Neuronal stem cell (in vitro differentiated cells): Measurements from ENCODE around the gene OR2V1.
"Not testable (repeated sequence)": the region's sequence is repeated elsewhere in the genome, so short reads cannot be mapped to it uniquely, and the experiment has no call there.

Experiments
- DNase-seq: peaks from one replicate; pipeline ENCODE4 v3.0.0-alpha.2; 2013; ENCODE audit warnings: low spot score
- H2AFZ ChIP-seq: one replicate; pipeline ENCODE4 v1.6.1; 2013; ENCODE audit warnings: mild to moderate bottlenecking, low read length, inconsistent platforms
- H2AK5ac ChIP-seq: 2 replicates; pipeline ENCODE4 v1.6.1; 2013; ENCODE audit warnings: low read depth, mild to moderate bottlenecking, inconsistent platforms, low read length, moderate library complexity, mixed read lengths
- H2BK120ac ChIP-seq: 2 replicates; pipeline ENCODE4 v1.6.1; 2013; ENCODE audit warnings: low read depth, mild to moderate bottlenecking, inconsistent platforms, low read length, moderate library complexity, mixed read lengths
- H2BK12ac ChIP-seq: one replicate; pipeline ENCODE4 v1.6.1; 2013; ENCODE audit warnings: low read length, inconsistent platforms
- H2BK15ac ChIP-seq: 2 replicates; pipeline ENCODE4 v1.6.1; 2013; ENCODE audit warnings: mild to moderate bottlenecking, low read length, inconsistent platforms, mixed read lengths
- H2BK5ac ChIP-seq: one replicate; pipeline ENCODE4 v1.6.1; 2013; ENCODE audit warnings: inconsistent platforms, mild to moderate bottlenecking, low read length, moderate library complexity
- H3K14ac ChIP-seq: one replicate; pipeline ENCODE4 v1.6.1; 2013; ENCODE audit warnings: low read length, inconsistent platforms
- H3K18ac ChIP-seq: 2 replicates; pipeline ENCODE4 v1.6.1; 2013; ENCODE audit warnings: low read length, inconsistent platforms
- H3K23ac ChIP-seq: 2 replicates; pipeline ENCODE4 v1.6.1; 2013; ENCODE audit warnings: low read depth, mild to moderate bottlenecking, mixed read lengths, low read length, inconsistent platforms; ENCODE audit not compliant: poor library complexity
- H3K27ac ChIP-seq: replicated peaks from 3 replicates; pipeline ENCODE4 v1.5.1; 2013; ENCODE audit warnings: low read length, inconsistent platforms
- H3K27me3 ChIP-seq, 3 experiments: 2 replicates each; pipeline ENCODE4 v1.6.1; 2013; ENCODE audit warnings: low read length in 3 of 3, mild to moderate bottlenecking in 2 of 3, inconsistent platforms in 1 of 3, low read depth in 1 of 3, mixed read lengths in 1 of 3, moderate library complexity in 1 of 3; ENCODE audit not compliant: control insufficient read depth in 3 of 3, insufficient read depth in 3 of 3
- H3K36me3 ChIP-seq, 2 donors: replicated peaks in 1 of 2; 2 replicates each; pipeline ENCODE4 v1.6.1; 2013; ENCODE audit warnings: low read length in 2 of 2; ENCODE audit not compliant: control insufficient read depth in 2 of 2, insufficient read depth in 2 of 2
- H3K4ac ChIP-seq: 2 replicates; pipeline ENCODE4 v1.6.1; 2013; ENCODE audit warnings: inconsistent platforms, mild to moderate bottlenecking, low read length, moderate library complexity
- H3K4me1 ChIP-seq, 2 donors: 1 replicate in 1 of 2; 2 replicates in 1 of 2; pipeline ENCODE4 v1.6.1; 2013; ENCODE audit warnings: low read length in 2 of 2, low read depth in 1 of 2; ENCODE audit not compliant: control insufficient read depth in 2 of 2, insufficient read depth in 1 of 2
- H3K4me2 ChIP-seq: one replicate; pipeline ENCODE4 v1.6.1; 2013; ENCODE audit warnings: mild to moderate bottlenecking, low read length, inconsistent platforms; ENCODE audit not compliant: insufficient read depth, poor library complexity, severe bottlenecking
- H3K4me3 ChIP-seq, 2 donors: 2 replicates each; pipeline ENCODE4 v1.5.1; 2013; ENCODE audit warnings: low read length in 2 of 2, mild to moderate bottlenecking in 2 of 2, inconsistent platforms in 1 of 2, moderate library complexity in 1 of 2
- H3K79me1 ChIP-seq: one replicate; pipeline ENCODE4 v1.6.1; 2013; ENCODE audit warnings: low read depth, mild to moderate bottlenecking, inconsistent platforms, low read length, moderate library complexity
- H3K9ac ChIP-seq: one replicate; pipeline ENCODE4 v1.6.1; 2013; ENCODE audit warnings: mild to moderate bottlenecking, low read depth, low read length, inconsistent platforms; ENCODE audit not compliant: poor library complexity
- H3K9me3 ChIP-seq, 2 donors: replicated peaks in 1 of 2; 2 replicates each; pipeline versions ENCODE3 to v1.6.1; 2013; ENCODE audit warnings: low read length in 2 of 2, mild to moderate bottlenecking in 2 of 2, inconsistent platforms in 1 of 2, low read depth in 1 of 2, mixed read lengths in 1 of 2, moderate library complexity in 1 of 2; ENCODE audit not compliant: control insufficient read depth in 2 of 2, insufficient read depth in 1 of 2
- H4K8ac ChIP-seq: one replicate; pipeline ENCODE4 v1.6.1; 2013; ENCODE audit warnings: low read depth, mild to moderate bottlenecking, inconsistent platforms, low read length, moderate library complexity
- H4K91ac ChIP-seq: one replicate; pipeline ENCODE4 v1.6.1; 2013; ENCODE audit warnings: low read length, low read depth, mild to moderate bottlenecking, inconsistent platforms; ENCODE audit not compliant: poor library complexity
- WGBS, 2 donors: extraction: QIAGEN DNeasy Blood & Tissue Kit; methylation state at CpG; one replicate each; pipeline ENCODE4 v1.1.7; 2013; ENCODE audit warnings: missing lambda C conversion rate in 2 of 2, mixed read lengths in 1 of 2; ENCODE audit not compliant: insufficient read length in 2 of 2, insufficient replicate concordance in 1 of 2; ENCODE audit errors: extremely low coverage in 2 of 2; 5-methylcytosine and 5-hydroxymethylcytosine counted together

The OR2V1 gene

DNA sequence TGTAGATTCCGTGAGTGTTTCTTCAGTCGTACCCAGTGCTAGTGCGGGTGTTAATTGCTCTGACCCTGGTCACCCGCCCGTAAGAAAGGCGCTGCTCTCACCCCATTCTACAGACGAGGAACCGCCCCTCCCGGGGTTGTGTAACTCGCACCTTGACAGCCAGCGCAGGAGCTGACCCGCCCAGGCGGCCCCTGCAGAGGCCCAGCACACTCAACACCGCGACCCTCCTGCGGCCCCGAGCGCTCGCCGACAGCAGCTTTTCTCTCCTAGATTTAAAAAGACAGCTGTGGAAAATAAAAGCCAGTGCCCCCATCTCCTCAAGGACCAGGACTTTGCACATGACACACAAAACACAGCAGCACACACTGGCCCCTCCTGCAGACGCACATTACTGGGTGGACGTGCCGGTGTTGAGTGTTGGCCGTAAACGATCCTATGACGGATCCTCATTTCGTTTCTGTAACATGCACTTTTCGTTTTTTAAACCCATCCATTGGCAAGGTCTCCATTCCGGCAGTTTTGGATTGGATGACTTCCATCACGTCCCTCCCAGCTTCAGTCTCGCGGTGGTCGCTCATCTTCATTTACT is 39.4 kb upstream of the OR2V1 start:
- Histone ChIP-seq H3K4me3 (peak overlapping the region; percentile 32 to 89), H2BK15ac (no peak overlapping the region), H3K9ac (peak overlapping the region; percentile 85), H3K27me3 (peaks cover 2 to 63% (median 47%) of the 10 kb centered on the region in 3 experiments), H3K14ac (no peak overlapping the region), H2BK120ac (no peak overlapping the region), H3K18ac (no peak overlapping the region), H2BK5ac (no peak overlapping the region), H2BK12ac (no peak overlapping the region), H3K27ac (no peak overlapping the region), H3K36me3 (no peaks in the 10 kb centered on the region), H4K8ac (no peak overlapping the region), H2AFZ (peak overlapping the region; percentile 58), H2AK5ac (no peak overlapping the region), H3K9me3 (peaks cover 0 to 2% of the 10 kb centered on the region in 2 donors), H3K79me1 (no peaks in the 10 kb centered on the region), H3K4me1 (peaks cover 9 to 10% of the 10 kb centered on the region in 2 donors), H3K23ac (no peak overlapping the region), H3K4me2 (peak overlapping the region; percentile 85), H3K4ac (no peak overlapping the region), H4K91ac (no peak overlapping the region)
- WGBS, 2 donors: no CpG with 5 or more reads among the region's 33 CpGs
- DNase-seq: no peak

- not testable (repeated sequence) for H3K79me1 ChIP-seq, H4K8ac ChIP-seq, H2BK5ac ChIP-seq, H3K4ac ChIP-seq, H2BK120ac ChIP-seq, H3K36me3 ChIP-seq, H3K4me1 ChIP-seq, H2BK15ac ChIP-seq, H3K9me3 ChIP-seq, H4K91ac ChIP-seq, H3K27ac ChIP-seq
- H2BK12ac ChIP-seq: peak overlapping the region; percentile 17
- H3K14ac ChIP-seq: peak overlapping the region; percentile 9
- DNase-seq: peak; percentile 67
- peak overlapping the region; percentile 47 for H2AK5ac ChIP-seq
- no CpG with 5 or more reads among the region's 50 CpGs for WGBS, 2 donors
- H3K4me2 ChIP-seq: peak overlapping the region; percentile 85
- peak overlapping the region; percentile 58 for H2AFZ ChIP-seq
- peak overlapping the region; percentile 32 to 89 for H3K4me3 ChIP-seq
- peaks cover 2 to 63% (median 47%) of the 10 kb centered on the region in 3 experiments for H3K27me3 ChIP-seq
- peak overlapping the region; percentile 85 for H3K9ac ChIP-seq
- H3K23ac ChIP-seq: peak overlapping the region; percentile 80
- H3K18ac ChIP-seq: peak overlapping the region; percentile 83
Observed at GRCh38 chr5:181169459-181170236, 38.7 kb upstream of the OR2V1 start.

DNA sequence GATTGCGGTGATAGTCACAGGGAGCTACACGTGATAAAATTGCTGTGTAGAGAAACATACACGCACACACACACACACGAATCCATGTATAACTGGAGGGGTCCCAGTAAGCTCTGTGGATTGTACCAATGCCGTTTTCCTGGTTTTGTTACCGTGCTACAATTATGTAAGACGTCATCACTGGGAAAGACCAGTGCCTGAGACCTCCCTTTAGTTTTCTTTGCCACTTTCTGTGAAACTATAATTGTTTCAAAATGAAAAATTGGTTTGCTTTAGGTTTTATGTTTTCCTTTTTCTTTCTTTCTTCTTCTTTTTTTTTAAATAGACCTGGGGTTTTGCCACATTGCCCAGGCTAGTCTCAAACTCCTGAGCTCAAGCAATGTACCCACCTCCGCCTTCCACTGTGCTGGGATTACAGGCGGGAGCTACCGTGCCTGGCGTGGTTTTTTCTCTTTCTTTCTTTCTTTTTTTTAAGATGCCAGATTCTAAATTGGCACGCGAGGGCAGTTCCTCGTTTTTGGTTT is 37.7 kb upstream of the OR2V1 start:
- H3K27ac ChIP-seq: no peak overlapping the region
- no peak overlapping the region for H2BK120ac ChIP-seq
- peaks cover 0 to 2% of the 10 kb centered on the region in 2 donors for H3K9me3 ChIP-seq
- no peak overlapping the region for H3K4ac ChIP-seq
- no peak for DNase-seq
- no peak overlapping the region for H2AK5ac ChIP-seq
- no peak overlapping the region for H2BK12ac ChIP-seq
- H2BK5ac ChIP-seq: no peak overlapping the region
- H2AFZ ChIP-seq: no peak overlapping the region
- H3K14ac ChIP-seq: no peak overlapping the region
- no peak overlapping the region for H3K9ac ChIP-seq
- no peaks in the 10 kb centered on the region for H3K79me1 ChIP-seq
- WGBS, 2 donors: no CpG with 5 or more reads among the region's 14 CpGs
- peak overlapping the region in 1 of 2 donors; percentile 52 for H3K4me3 ChIP-seq
- no peak overlapping the region for H3K23ac ChIP-seq
- no peaks in the 10 kb centered on the region for H3K36me3 ChIP-seq
- peak overlapping the region; percentile 26 for H3K4me2 ChIP-seq
- H3K18ac ChIP-seq: no peak overlapping the region
- H3K4me1 ChIP-seq: peaks cover 8 to 10% of the 10 kb centered on the region in 2 donors
- no peak overlapping the region for H4K91ac ChIP-seq
- H3K27me3 ChIP-seq: peaks cover 2 to 56% (median 46%) of the 10 kb centered on the region in 3 experiments
- H4K8ac ChIP-seq: no peak overlapping the region
- H2BK15ac ChIP-seq: no peak overlapping the region
